RWPE2 (cell line): ENCODE results near the gene IFI44L.

Experiments
- ATAC-seq: fragments of 200-7000 bp; cut with Tn5 transposase; 3 replicates; pipeline ENCODE4 v1.9.1; 2021; ENCODE audit warnings: low read depth
- DNase-seq: peaks from one replicate; pipeline ENCODE4 v3.0.0-alpha.2; 2020; ENCODE audit warnings: low spot score
- H3K27ac ChIP-seq: fragments of 450-650 bp; 2 replicates; pipeline ENCODE4 v1.5.1; 2017; ENCODE audit warnings: mild to moderate bottlenecking; ENCODE audit not compliant: poor library complexity, severe bottlenecking
- H3K27me3 ChIP-seq: fragments of 250-450 bp; sonication (Bioruptor Pico); 2 replicates; pipeline ENCODE4 v1.5.1; 2021; ENCODE audit warnings: mild to moderate bottlenecking, moderate library complexity; ENCODE audit not compliant: insufficient read depth, poor library complexity, severe bottlenecking
- H3K36me3 ChIP-seq: fragments of 250-450 bp; sonication (Bioruptor Pico); 2 replicates; pipeline ENCODE4 v1.5.1; 2020; ENCODE audit warnings: low read depth, mild to moderate bottlenecking, moderate library complexity
- H3K4me1 ChIP-seq: fragments of 250-450 bp; sonication (Bioruptor Pico); 2 replicates; pipeline ENCODE4 v1.5.1; 2021; ENCODE audit warnings: mild to moderate bottlenecking, moderate library complexity; ENCODE audit not compliant: insufficient read depth, poor library complexity, severe bottlenecking
- H3K4me3 ChIP-seq: fragments of 250-450 bp; sonication (Bioruptor Pico); 2 replicates; pipeline ENCODE4 v1.5.1; 2021; ENCODE audit warnings: mild to moderate bottlenecking, moderate library complexity; ENCODE audit not compliant: severe bottlenecking
- H3K9me3 ChIP-seq: fragments of 250-450 bp; sonication (Bioruptor Pico); 2 replicates; pipeline ENCODE4 v1.5.1; 2021; ENCODE audit warnings: mild to moderate bottlenecking, moderate library complexity; ENCODE audit not compliant: severe bottlenecking
- CTCF ChIP-seq: fragments of 450-650 bp; IDR thresholded peaks from one replicate; pipeline ENCODE4 v1.5.1; 2017; ENCODE audit warnings: mild to moderate bottlenecking, moderate library complexity; ENCODE audit not compliant: poor library complexity, severe bottlenecking

The IFI44L gene

GRCh38 chr1:78691995-78692747 lies 71.9 kb downstream of the IFI44L start:
- ATAC-seq = peak; percentile 87
- TF ChIP-seq CTCF = no peak
- H3K36me3 ChIP-seq = no peaks in the 10 kb centered on the region
- no peaks in the 10 kb centered on the region for H3K9me3 ChIP-seq
- no peaks in the 10 kb centered on the region for H3K27me3 ChIP-seq
- peak overlapping the region; percentile 89 for H3K27ac ChIP-seq
- H3K4me1 ChIP-seq = peaks cover 16% of the 10 kb centered on the region
- no peak for DNase-seq
- no peak overlapping the region for H3K4me3 ChIP-seq
